ENCODE results near the gene RNASE8.
A peak's percentile ranks its signal among the peaks of the same experiment; 100 is the strongest.
"Not testable (repeated sequence)": the region's sequence is repeated elsewhere in the genome, so short reads cannot be mapped to it uniquely, and the experiment has no call there.

The RNASE8 gene

DNA sequence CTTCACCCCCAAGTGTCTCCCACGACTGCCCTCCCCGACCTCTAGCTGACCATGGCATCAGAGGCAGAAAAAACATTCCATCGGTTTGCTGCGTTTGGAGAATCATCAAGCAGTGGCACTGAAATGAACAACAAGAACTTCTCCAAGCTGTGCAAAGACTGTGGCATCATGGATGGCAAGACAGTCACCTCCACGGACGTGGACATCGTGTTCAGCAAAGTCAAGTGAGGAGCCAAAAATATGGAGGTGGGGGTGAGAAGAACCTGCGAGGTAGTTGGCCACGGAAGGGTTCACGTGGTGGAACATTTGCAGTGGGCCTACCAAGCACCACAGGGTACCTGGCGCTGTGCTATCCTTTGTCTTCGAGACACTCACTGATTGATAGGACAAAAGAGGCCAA lies 27.1 kb upstream of the RNASE8 start:
- no peak for DNase-seq

DNA sequence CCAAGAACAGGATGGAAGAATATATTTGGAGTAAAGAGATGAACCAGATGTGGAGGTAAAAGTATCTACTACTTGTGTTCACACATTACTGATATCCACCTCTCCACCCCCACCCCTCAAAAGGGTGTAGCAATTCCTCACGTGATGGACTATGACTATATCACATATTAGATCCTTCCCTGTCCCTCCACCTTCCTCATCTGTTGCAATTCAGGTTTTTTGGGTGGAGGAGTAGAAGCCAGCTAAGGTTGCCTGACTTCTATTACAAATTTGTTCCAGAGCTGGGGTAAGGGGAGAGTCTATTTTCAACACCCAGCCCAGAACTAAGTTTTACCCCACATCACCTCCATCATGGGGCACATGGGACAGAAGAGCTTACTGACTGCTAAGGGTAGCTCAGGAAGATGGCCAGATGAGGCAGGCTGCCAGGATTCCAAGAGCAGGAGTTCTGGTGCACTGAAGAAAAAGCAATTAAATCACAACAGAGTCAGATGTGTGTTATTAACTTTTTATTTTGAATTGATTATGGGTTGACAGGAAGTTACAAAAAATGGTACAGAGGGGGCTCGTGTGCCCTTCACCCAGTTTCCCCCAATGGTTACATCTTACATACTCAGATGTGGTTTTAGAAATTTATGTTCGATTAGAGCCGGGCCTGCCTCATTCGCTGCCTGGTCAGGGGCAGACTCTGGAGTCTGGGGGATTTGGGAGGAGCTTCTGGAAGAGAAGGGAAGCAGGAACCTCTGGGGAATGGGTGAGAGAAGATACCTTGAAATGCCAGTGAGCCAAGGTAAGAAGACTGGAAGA lies 25.1 kb upstream of the RNASE8 start:
- DNase-seq = no peak

DNA sequence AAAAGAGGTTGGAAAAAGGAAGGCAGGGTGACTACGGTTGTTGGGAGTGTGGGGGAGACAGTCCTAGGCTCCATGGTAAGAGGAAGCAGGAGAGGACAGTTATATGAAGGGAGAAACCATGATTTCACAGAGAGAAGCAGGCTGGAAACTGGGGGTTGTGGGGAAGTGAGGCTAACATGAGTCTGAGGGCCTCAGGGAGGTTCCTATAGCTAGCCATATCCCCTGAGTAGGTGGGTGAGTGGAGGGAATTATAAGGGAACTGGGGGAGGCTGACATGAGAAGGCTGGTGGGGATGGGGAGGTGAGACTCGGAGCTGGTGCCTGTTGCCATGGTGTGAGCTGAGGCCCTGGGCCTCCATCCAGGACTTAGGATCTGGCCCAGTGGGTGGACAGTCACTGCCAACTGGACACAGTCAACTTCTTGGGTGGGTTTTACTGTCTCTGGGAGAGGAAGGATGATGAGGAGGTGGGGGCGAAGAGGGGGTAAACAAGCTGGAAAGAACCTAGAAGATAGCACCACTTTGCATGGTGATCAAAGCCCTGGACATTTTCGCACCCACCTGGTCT lies 24.4 kb upstream of the RNASE8 start:
- DNase-seq = no peak

DNA sequence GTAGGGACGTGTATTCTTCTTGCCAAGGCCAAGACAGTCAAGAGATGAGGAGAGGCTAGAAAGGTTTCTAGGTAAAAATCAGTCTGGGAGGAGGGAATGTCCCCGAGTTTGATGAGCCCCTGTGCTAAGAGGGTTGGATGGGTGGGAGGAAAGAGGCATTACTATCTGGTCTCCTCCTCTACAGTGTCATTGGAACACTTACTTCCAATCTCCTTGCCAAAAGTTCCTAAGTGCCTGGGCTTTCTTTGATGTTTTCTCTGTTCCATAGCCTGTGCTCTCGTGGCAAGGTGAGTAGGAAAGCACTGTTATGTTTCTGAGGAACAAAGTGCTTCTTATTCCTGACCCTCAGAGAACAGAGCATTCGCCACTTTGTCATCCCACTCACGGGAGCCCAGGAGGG lies 22.9 kb upstream of the RNASE8 start, which contains the start of gene RNASE13:
Gene RNASE13, minus strand, starts transcription at position 101 of the 400 bp plus-strand sequence. CDS start 519 bp downstream, outside the sequence.
- DNase-seq = no peak

DNA sequence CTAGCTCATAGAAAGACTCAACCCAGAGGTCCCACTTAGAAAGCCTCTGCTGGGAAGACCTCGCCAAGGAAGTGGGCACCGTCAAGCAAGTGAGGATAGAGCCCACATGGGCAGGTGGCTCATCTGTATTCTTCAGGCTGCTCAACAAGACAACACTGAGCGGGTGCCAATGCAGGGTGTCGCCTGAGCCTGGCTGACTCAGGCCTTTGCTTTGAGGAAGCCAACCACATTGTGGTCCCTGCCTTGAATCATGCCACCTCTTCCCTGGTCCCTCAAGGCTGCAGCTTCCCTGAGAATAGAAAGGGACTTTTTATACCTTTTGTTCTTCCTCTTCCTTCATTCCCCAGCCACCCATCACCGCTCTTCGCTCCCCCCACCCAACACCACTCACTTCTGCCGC lies 20.9 kb upstream of the RNASE8 start:
- no peak for DNase-seq

DNA sequence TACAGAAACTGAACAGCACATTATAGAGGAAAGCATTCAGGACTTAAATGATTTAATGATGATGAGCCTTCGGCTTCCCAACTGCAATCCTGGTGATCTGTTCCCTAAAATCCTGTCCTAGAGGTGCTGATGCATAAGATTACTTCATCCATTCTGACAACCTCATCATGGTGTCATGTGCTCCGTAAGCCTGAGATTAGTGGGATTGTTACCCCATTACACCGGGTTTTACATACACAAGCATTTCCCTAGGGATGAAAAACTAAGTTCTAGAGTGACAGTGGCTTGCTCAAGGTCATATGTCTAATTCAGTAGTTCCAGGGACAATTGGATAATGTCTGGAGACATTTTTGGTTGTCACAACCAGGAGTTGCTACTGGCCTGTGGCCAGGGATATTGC lies 20.5 kb upstream of the RNASE8 start:
- no peak for DNase-seq

DNA sequence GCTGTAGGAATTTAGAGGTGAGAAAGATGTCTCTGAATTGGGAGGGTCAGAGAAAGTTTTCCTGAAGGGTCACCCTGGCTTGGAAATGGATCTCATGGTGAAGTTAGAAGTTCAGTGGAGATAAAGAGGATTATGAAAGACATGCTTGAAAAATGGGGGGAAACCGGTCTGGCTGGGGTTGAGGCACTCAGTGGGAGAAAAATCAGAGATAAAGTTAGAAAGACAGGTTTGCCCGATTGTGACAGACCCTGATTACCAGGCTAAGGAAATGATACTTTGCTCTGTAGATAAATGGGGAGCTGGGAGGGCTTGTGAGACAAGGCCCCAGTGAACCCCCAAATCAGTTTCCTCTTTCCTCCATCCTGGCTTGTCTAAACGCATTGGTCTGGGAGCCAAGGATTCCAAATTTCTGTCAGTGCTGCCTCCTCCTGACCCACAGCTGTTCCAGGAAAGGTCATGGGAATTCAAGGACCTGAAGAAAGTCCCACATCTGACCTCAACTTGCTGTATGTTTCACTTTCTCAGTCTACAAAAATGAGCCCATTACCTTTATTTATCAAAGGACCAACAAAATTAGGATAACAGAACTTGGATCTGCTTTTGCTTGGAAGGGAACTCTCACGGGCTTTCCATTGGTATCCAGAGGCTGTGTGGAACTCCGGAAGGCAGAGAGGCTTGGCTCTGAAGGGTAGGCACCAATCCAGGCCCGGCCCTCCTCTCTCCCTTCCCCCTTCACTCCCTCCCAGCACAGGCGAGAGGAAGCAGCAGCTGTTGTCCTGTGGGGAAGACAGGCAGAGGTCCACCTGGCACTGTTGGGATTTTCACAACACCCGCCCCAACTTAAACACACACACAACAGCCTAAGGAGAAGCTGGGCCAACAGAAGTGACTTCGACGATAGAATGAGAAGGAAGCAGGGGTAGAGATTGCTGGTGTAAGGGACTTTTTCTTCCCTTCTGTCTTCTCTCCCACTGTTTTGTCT lies 18.9 kb upstream of the RNASE8 start:
- no peak for DNase-seq

DNA sequence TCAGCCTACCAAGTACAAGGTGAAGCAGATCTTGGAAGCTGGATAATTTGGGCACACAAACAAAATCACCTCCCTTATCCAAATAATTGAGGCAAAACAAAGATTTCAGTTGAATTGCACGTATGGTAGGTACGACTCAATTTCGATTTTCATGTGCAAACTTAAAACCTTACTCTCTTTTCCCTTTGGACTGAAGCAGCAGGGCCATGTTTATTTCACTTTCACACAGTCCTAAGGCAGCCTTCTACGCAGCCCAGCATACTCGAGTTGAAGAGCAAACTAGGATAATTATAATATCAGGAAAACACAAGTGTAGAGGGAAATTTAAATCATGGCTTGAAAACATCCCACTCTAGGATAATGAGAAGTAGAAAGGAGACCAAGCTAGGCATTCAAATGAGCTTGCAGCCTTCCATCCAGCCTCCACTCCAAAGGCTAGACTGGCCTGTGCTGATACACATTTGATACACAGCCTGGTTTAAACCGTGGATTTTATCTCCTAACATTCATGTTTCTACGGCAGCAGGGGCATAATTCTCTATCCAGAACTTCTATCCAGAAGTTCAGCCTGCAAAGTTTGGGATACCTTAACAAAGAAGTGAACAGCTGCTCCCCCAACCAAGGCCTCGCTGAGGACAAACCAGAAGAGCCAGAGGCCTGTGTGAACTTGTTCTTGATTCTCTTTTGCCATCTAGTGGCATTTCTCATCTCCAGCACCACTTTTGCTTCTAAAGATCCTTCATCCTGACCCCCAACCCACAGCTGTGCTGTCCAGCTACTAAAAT lies 17.8 kb upstream of the RNASE8 start:
- peak; percentile 61 for DNase-seq

DNA sequence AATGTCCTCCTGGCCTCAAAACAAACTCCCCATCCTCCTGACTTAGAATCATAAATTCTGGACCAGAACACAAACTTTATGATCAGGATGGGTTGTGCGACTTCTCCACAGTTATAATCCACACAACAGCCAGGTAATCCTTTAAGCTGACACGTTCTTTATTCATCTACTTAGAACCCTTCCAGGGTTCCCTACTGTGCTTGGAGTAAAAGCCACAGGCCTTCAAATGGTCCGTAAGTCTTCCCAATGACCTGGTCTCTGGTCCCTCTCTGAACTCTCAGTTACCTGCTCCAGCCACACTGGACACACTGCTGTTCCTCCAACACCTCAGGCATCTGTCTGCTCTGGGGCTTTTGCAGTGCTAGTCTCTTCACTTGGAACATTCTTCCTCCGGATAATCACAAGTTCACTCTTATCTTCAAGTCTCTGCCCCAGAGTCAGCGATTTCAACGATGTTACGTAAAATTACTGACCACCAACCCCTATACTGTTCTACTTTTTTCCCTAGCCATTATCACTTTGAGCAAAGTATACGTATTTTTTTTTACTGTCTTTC lies 17.2 kb upstream of the RNASE8 start:
- DNase-seq = no peak

DNA sequence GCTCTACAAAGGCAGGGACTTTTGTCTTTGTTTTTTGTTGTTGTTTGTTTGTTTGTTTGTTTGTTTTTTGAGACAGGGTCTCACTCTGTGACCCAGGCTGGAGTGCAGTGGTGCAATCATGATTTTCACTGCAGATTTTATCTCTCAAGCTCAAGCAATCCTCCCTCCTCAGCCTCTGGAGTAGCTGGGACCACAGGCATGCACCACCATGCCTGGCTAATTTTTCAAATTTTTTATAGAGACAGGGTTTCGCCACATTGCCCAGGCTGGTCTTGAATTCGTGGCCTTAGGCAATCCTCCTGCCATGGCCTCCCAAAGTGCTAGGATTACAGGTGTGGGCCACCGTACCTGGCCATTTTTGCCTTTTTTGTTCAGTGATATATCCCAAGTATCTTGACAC lies 16.7 kb upstream of the RNASE8 start:
- not testable (repeated sequence) for DNase-seq

DNA sequence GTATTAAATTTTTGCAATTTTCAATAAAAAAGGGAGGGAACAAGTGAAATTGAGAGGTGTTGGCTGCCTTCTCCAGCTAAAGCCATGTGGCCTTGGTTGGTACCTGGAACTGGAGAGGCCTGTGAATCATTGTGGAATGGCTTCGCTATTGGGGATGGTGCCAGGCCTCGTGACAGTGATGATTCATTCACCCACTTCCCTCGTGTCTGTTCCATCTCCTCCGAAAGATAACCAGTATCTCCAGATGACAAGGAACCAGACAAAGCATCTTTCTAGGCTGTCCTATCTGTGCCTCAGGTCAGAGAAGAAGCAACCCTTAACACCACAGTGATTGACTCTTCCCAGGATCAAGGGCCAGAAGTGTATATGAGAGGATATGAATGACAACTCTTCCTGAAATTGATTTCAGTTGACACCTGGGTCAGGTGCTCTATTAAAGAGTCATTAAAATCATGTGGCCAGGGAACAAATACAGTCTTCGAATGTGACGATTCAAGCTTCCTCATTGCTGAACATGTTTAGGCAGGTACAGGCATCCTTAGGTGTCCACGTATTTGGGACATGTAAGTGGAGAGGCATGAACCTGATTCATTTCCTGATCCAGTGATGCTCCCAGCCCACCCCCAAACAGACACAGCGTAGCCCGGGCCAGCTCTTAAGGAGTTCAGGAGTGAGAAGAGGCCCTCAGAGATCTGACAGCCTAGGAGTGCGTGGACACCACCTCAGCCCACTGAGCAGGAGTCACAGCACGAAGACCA lies 15.8 kb upstream of the RNASE8 start, which contains the start of gene RNASE7:
Gene RNASE7, plus strand, starts transcription at position 687 of the 758 bp plus-strand sequence. CDS start 631 bp downstream, outside the sequence.
- no peak for DNase-seq

DNA sequence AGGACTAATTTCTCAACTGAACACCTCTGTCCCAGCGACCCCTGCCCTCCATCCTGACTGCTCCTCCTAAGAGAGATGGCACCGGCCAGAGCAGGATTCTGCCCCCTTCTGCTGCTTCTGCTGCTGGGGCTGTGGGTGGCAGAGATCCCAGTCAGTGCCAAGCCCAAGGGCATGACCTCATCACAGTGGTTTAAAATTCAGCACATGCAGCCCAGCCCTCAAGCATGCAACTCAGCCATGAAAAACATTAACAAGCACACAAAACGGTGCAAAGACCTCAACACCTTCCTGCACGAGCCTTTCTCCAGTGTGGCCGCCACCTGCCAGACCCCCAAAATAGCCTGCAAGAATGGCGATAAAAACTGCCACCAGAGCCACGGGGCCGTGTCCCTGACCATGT lies 14.7 kb upstream of the RNASE8 start:
- DNase-seq = no peak

DNA sequence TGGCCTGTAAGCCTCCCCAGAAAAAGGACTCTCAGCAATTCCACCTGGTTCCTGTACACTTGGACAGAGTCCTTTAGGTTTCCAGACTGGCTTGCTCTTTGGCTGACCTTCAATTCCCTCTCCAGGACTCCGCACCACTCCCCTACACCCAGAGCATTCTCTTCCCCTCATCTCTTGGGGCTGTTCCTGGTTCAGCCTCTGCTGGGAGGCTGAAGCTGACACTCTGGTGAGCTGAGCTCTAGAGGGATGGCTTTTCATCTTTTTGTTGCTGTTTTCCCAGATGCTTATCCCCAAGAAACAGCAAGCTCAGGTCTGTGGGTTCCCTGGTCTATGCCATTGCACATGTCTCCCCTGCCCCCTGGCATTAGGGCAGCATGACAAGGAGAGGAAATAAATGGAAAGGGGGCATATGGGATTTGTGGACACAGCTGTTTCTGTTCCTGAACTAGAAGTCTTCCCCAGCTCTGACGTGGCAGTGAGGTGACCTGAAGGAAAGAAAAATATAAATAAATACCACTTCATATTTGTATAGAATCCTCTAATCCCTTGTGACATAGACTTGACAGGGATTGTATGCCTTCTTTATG lies 14.1 kb upstream of the RNASE8 start:
- no peak for DNase-seq

DNA sequence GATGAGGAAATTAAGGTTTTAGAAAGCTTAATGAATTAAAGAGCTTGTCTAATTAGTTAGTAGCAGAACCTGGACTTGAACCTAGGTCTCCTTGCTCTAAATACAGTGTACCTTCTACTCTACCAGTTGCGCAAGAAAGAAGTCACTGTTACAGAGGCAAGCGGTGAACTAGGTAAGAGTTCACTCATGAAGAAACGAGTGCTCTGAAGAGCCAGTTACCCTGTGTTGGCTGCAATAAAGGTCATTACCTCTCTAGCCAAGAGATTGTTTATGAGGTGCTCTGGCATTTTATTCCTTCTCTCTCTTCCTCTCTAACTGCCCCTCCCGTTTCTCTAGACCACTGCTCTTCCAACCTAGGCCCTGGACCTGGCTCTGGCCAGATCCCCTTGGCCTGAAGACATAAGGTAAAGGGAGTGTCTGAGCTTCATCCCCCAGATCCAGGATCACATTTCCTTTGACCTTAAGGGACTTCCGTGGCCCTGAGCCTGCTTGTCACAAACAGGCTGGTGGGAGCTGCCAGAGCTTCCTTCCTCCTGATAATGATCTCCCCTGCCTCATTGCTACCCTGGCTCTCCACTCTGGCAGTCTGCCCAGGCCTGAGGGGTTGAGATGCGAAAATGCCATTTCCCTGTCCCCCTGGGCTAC lies 13.5 kb upstream of the RNASE8 start:
- DNase-seq = no peak

DNA sequence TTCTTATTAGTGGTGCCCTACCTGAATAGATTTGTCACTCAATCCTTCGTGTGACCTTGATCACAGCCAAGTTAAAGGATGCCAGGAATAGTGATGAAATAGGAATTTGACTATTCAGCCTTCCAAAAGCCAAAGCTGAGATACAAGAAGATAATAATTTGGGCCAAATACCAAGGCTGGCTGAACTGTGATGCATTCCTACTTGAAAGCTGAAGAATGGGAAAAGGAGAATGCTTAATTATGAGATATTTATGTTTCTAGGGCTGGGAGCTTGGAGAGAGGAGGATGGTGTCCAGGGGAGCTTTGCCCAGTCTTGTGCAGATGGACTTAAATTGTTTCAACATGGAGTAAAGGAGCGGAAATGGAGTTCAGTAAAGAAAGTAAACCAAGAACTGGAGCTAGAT lies 10.2 kb upstream of the RNASE8 start:
- peak; percentile 29 for DNase-seq

DNA sequence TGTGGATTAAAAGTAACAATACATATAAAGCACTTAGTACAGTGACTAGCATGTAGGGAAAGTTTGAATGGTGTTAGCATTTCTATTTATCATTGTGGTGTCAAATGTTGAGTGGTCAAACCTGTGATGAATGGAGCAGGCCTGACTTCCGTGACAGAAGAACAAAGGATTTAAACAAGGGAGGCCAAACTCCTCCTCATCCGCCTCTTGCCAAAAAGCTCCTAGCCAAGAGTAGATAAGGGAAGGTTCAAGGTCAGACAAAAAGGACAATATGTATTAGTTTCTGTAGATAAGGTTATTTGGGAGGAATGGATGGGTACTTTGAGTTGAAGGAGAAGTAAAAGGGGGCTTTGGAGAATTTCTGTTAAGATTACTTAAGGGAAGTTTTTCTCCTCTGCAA lies 9.0 kb upstream of the RNASE8 start:
- no peak for DNase-seq

DNA sequence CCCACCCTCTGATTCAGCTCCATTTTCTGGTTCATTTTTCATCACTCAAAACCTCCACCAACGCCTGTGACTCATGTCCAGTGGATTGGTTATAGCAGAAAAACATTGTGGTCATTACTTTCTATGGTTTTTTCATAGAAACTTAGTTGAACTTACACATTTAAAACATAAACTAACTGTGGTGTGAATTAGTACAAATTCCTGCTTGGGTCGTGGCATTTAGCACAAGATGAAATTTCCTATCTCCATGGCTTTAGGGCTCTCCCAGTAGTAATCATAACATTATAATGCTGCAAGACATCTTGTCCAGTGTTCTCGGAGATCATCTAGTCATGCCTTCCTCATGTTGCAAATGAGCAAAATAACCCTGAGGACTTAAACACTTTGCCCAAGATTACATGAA lies 8.3 kb upstream of the RNASE8 start:
- DNase-seq = peak; percentile 39

DNA sequence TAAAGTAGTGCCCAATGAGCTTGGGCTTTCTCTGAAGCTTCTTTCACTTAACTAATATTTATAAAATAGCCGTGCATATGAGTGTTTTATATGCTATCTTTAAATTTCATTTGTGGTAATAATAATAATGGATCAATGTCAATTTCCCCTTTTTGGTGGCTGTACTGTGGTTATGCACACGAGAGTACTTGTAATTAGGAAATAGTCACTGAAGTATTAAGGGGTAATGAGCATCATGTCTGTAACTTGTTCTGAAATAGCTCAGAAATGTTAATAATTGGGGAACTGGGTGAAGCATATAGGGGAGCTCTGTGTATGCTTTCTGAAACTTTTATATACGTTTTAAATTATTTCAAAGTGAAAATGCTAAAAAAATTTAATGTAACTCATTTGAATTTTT lies 7.0 kb upstream of the RNASE8 start:
- no peak for DNase-seq

DNA sequence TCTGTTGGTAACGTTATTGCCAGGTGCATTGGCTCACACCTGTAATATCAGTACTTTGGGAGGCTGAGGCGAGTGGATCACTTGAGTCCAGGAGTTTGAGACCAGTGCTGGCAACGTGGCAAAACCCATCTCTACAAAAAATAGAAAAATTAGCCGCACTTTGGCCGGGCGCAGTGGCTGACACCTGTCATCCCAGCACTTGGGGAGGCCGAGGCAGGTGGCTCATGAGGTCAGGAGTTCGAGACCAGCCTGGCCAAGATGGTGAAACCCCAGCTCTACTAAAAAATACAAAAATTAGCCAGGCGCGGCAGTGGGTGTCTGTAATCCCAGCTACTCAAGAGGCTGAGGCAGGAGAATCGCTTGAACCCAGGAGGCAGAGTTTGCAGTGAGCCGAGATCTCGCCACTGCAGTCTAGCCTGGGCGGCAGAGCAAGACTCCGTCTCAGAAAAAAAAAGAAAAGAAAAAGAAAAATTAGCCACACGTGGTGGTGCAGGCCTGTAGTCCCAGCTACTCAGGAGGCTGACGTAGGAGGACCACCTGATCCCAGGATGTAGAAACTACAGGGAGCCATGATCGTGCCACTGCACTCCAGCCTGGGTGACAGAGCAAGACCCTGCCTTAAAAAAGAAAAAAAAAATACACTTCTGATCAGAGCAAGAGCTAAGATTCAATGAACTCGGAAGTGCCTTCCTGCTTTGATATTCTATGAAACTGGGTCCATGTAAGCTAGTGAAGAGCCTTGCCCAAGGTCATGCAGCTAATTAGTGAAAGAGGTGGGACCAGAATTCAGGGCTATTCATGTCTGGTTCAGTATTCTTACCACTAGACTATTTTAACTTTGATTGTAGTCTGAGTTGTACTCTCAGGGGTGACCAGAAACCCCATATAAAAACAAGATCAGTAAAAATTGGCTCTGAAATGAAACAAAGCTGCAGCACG lies 4.2 kb upstream of the RNASE8 start:
- no peak for DNase-seq

All from fibroblast of skin of right quadriceps (primary cell).